SHP77 treated with DMSO at 0.1 percent for 48 hours (cell line): Measurements from ENCODE around the gene CTNNBL1.

ENCODE experiments used
- DNase-seq: peaks from one replicate; lab custom pipeline; 2025; lab: John Stamatoyannopoulos, UW

The CTNNBL1 gene

GRCh38 chr20:37879843-37880242 is 186.0 kb downstream of the CTNNBL1 start:
- no peak for DNase-seq

- no peak for DNase-seq
Observed at GRCh38 chr20:37880726-37881591, 187.1 kb downstream of the CTNNBL1 start.

DNA sequence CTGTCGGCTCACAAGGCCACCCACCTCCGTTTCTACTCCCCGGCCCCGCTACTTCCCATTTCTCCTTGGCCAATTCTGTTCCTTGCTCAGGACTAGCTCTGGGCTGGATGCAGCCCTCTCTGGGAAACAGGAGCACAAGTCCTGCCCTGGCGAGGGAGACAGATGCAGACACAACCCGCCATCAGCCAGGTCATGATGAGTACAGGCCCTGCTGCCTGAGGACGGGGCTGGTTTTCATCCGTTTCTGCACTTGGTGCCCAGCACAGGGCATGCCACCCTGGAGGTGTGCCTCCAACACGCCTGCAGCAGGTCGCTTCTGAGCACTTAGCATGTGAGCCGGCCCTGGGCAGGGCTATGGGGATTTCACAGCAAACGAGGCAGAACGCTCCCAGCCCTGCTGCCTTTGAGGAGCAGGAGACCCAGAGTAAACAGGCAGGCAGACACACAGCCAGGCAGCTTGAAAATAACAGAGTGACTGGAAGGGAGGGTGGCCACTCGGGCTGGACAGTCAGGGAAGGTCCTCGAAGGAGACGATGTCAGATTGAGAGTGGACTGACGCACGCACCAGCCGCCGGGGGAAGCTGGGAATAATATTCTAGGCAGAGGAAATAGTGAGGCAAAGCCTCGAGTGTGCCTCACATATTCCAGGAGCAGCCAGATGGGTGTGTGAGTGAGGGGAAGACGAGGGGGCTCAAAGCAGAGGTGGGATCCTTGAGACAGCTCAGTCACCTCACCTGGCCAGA is 187.9 kb downstream of the CTNNBL1 start:
- no peak for DNase-seq

DNA sequence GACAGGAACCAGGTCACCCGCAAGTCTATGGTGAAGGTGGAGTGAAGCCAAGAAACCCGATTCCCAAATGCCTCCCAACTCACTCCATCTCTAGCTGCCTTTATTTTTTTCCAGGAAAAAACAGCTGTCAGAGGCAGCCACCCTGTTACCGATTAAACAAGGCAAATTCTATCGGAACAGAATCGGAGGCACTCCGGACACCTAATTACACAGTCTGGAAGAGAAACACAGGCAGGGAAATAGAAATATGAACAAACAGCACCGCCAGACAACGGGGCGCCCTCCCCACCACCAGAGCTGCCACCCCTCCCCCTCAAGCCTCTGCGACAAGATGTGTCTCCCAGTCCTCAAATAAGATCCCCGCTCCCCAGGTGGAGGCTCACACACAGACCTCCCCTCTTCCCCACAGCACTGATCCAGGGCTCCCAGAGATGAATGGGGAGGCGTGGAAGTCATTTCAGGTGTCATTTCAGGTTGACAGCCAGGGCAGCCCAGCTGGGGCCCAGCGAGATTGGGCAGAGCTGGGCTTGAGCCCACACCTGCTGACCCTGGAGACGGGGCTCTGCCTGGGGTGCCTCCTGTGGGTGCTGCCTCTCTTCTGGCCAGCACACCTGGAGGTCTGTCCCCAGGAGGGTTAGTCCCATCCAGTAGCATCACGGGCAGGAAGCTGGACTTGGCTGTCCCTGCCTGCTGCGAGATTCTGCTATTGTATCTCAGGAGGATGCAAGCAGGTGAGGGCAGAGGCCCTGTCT is 189.3 kb downstream of the CTNNBL1 start:
- DNase-seq, result no peak

DNA sequence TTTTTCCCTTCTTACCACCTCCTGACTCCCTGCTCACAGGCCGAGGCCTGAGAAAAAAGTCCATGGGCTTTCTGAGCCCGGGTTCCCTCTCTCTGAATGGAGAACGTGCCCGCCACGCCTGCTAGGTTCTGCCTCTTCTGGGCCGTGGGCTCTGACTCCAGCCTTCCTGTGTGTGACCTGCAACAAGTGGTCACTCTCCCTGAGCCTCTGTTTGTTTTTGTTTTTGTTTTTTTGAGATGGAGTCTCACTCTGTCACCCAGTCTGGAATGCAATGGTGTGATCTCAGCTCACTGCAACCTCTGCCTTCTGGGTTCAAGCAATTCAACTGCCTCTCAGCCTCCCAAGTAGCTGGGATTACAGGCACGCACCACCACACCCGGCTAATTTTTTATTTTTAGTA is 191.2 kb downstream of the CTNNBL1 start:
- DNase-seq, result no peak

DNA sequence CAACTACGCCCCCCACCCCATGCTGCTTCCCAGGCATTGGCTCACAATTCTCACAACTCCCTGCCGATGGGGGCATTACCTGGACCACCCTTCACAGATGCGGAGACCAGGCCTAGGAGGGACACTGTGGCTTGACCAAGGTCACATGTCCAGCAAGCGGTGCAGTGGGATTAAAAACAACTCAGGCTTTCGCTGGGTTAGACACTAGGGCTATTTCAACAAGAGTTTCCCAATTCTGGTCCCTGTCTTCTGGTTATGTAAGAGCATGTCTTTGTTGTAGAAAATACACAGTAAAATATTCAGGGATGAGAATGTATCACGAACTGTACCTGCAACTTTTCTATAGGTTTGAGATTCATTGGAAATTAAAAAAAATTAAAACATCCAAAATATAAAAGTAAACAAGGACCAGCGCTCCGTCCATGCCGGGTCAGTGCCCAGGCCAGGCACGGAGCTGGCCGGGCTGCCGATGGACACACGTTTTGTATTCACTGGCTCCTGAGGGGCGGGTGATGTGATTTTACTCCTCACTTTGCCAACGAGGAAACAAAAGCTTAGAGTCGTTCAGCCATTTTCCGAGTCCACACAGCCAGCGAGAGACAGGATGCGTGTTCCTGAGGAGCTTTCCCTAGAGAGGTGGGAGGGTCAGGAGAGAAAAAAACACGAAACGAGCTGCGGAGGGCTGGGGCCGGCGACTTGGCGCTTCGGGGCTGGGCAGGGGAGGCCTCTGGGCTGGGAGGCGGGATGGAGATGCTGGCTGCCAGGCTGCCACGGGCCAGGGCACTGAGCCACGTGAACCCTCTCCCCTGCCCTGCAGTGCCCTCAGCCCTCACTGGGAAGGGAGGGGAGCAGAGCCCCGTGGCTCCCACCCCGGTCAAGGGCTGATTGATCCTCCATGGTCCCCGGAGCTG is 192.0 kb downstream of the CTNNBL1 start:
- no peak for DNase-seq

GRCh38 chr20:37886851-37887297 is 193.0 kb downstream of the CTNNBL1 start:
- DNase-seq, result no peak

DNA sequence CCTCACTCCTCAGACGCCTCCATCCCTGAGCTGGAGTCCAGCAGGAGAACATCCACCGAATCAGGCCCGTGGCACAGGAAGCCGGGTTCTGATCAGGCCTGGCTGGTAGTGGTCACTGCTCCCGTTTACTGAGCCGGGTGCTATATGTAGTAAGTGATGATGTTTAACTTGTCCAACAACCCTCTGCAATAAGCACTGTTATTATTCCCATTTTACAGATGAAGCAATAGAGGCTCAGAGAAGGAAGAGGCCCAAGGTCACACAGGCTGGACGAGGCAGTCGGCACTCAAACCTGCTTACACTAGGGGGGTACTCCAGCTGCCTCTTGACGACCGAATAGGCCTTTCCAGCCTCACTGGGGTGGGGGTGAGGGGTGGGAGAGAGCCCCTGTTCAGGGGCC is 194.8 kb downstream of the CTNNBL1 start:
- no peak for DNase-seq

DNA sequence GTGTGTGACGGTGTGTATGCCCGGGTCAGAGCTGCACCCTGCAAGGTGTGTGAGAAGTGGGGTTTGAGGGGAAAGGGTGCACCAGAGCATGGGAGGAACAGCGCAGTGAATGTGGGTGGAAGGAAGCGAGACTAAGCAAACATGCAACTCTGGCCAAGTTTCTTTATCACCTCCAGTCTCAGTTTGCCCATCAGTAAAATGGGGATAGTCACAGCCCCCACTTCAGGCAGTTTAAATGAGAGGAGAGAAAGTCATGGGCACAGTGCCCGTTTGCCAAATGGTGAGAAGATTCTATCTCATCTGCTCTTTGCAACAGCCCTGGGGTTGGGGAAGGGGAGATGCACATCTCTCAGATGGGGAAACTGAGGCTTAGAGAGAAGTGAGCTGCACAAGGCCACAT is 196.3 kb downstream of the CTNNBL1 start:
- DNase-seq, result no peak

DNA sequence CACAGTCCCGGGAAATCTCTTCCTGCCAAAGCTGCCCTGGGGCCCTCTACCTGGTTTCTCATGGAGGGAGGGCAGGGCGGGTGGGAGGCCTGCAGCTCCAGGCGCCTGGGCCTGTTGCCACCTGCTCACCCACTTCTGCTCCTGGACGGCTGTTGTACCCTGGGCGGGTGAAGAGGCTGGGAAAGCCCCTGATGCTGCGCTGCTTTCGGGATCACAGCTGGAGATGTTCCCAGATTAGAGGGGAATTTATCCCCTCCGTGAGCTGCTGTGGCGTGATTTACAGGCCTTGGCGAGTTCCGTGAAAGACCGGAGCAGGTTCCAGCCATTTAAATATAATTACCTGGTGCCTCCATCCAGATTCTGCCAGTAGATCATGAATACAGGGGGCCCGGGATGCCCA is 196.8 kb downstream of the CTNNBL1 start:
- no peak for DNase-seq

DNA sequence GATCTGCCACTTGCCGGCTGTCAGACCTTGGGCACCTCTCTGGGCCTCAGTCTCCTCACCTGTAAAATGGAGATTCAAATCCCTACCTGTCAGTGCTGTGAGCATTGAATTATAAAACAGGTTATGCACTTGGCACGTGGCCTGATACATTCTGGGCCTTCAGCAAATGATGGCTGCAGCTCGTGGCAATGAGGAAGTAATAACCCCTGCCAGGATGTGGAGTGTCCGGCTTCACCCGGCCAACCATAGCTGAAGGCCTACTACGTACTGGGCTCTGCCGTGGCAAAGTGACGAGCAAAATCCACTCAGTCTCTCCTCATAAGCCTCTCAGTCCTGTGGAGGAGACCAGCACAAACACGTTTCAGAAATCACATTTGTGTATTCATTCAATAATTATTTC is 198.2 kb downstream of the CTNNBL1 start:
- no peak for DNase-seq

DNA sequence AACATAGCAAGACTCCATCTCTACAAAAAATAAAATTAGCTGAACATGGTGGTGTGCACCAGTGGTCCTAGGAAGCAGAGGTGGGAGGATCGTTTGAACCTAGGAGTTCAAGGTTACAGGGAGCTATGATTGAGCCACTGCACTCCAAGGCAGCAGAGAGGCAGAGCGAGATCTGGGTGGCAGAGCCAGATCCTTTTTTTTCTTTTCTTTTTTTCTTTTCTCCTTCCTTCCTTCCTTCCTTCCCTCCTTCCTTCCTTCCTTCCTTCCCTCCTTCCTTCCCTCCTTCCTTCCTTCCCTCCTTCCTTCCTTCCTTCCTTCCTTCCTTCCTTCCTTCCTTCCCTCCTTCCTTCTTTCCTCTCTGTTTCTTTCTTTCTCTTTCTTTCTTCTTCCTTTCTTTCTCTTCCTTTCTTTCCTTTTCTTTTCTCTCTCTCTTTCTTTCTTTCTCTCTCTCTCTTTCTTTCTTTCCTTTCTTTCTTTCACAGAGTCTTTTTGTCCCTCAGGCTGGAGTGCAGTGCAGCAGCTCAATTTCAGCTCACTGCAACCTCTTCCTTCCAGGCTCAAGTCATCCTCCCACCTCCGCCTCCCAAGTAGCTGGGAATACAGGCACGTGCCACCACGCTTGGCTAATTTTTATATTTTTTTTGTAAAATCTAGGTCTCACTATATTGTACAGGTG is 199.9 kb downstream of the CTNNBL1 start:
- DNase-seq, result no peak

GRCh38 chr20:37894454-37894853 is 200.6 kb downstream of the CTNNBL1 start:
- DNase-seq, result no peak

GRCh38 chr20:37895166-37895565 is 201.3 kb downstream of the CTNNBL1 start:
- no peak for DNase-seq

GRCh38 chr20:37896932-37897548 is 203.2 kb downstream of the CTNNBL1 start:
- no peak for DNase-seq

DNA sequence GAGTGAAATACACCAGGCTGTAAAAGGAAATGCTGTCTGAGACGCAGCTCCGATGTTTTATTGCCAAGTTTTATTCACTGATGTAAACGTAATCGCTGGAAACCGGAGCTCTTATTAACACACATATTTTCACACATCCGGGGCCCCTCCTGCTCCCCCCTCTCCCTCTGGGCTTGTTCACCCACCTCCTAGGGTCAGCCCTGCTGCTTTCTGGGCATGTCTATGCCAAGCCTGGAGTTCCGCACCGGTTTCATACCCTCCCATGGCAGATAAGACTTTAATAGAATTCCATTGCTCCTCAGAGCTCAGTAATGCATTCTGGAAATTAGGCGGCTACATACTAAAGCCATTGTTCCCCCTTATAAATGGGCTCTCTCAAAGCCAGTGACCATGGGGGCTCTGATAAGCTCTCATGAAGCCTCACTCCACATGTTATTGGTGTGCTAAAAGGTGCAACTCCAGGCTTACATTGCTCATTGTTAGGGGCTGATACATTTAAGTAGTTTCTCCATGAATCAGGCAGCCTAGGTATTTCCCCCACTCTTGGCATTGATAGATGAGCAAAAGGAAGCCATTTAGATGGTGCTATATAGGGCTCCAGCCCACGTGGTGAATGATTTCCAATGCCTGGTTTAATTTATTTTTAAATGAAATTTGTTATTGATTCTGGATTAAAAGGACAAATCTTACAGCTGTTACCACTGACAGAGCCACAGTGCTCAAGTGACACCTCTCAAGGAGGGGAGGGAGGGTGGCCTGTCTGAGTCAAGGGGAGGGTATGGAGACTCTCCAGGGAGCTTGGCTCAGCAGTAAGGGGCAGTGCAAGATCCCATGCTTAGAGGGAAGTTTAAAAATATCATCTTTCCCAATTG is 204.6 kb downstream of the CTNNBL1 start:
- DNase-seq, result no peak

- no peak for DNase-seq
Observed at GRCh38 chr20:37899105-37900045, 205.5 kb downstream of the CTNNBL1 start.

- no peak for DNase-seq
Observed at GRCh38 chr20:37901240-37901639, 207.4 kb downstream of the CTNNBL1 start.
